GM21381 (cell line): Measurements from ENCODE around the gene COL4A6.
"Not testable (repeated sequence)": the region's sequence is repeated elsewhere in the genome, so short reads cannot be mapped to it uniquely, and the experiment has no call there.

Experiments used
- ATAC-seq: cut with Tn5 transposase; IDR thresholded peaks from one replicate; pipeline ENCODE4 v1.9.1; 2021; ENCODE audit warnings: mild to moderate bottlenecking, moderate library complexity; ENCODE audit not compliant: unreplicated experiment

COL4A6 gene

DNA sequence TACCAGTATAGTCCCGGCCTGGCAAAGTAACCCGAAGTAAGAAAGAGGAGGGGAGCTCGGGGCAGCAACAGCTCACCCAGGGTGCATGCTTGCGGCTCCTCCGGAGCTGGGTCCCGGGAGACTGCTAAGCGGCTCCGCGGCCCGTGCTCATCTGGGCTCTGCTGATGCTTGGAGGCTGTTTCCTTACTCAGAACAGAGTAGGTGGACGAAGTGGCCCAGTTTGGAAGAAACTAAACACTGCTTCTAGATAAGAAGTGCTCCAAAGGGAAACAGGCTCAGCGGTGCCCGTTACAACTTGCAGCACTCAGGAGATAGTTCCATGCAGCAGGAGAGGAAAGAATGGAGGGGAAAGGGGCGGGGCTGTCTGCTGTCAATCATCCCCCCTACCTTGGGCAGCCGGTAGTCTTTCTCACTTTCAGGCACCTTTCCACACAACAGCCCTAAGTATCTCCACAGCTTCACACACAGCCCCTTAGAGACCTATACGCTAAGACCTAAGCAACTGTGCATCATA, at the start of gene COL4A6:
TSS of gene COL4A6 (minus strand) at position 313 of the 514 bp plus-strand sequence. CDS start at position 87, 226 bp downstream.
- no peak for ATAC-seq

DNA sequence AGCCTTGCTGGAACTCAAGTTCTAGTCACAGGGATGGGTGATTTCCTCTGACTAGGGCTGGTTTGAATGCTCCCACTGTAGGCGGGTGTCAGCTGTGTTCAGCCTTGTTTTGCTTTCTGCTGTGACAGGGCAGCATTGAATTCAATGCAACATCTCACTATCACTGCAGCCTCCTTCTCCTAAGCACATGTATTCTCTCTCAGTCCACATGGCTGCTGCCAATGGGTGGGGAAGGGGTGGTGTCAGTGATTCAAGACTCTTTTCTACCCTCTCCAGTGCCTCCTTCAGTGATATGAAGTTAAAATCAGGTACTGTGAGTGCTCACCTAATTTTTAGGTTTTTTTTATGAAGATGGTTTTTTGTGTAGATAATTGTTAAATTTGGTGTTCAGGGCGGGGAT, 47.7 kb upstream of the COL4A6 start:
- no peak for ATAC-seq

DNA sequence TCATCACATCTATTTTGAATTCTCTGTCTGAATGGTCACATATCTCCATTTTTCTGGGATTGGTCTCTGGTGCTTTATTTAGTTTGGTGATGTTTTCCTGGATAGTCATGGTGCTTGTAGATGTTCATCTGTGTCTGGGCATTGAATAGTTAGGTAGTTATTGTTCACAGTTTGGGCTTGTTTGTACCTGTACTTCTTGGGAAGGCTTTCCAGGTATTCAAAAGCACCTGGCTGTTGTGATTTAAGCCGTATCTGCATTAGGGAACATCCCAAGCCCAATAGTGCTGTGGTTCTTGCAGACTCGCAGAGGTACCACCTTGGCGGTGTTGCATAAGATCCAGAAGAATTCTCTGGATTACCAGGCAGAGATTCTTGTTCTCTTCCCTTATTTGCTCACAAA, 46.0 kb upstream of the COL4A6 start:
- ATAC-seq = no peak

DNA sequence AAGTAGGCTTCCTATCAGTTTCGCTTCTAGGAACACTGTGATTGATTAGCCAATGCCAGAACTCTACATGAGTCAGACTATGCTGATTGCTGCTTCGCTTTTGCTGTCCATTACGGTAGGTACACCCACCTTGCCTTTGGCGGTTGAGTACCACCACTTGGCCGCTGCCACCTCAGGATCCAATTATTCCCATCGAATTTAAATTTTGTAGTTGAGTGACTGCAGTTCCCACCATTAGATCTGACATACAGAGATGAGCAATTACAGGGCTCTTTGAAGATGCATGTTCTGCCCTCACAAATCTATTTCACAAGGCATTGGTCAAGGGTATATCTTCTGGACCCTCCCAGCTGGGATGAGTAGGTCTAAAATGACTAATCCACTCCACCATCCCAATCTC, 43.3 kb upstream of the COL4A6 start:
- not testable (repeated sequence) for ATAC-seq

DNA sequence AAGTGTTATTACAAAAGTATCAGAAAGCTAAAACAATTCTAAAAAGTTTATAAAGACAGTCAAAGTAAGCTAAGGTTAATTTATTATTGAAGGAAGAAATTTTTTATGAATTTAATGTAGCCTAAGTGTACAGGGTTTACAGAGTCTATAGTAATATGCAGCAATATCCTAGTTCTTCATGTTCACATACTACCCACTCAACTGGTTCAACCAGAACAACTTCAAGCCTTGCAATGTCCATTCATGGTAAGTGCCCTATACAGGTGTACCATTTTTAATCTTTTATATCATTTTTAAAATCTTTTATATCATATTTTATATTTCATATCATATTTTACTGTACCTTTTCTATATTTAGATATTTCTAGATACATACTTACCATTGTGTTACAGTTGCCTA, 35.8 kb upstream of the COL4A6 start:
- no peak for ATAC-seq

DNA sequence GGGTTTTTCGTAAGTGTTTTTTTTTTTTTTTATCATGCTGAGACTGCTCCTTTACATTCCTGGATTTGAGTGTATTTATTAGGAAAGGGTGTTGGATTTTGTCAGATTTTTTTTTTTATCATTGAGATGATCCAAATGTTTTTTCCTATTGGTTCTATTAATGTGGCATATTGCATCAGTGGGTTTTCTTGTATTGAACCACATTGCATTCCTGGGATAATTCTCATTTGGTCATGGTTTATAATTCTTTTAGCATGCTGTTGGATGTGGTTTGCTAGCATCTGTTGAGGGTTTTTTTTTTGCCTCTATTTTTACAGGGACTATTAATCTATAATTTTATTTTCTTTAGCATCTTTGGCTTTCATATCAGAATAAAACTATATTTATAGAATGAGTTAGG, 30.3 kb upstream of the COL4A6 start:
- no peak for ATAC-seq

DNA sequence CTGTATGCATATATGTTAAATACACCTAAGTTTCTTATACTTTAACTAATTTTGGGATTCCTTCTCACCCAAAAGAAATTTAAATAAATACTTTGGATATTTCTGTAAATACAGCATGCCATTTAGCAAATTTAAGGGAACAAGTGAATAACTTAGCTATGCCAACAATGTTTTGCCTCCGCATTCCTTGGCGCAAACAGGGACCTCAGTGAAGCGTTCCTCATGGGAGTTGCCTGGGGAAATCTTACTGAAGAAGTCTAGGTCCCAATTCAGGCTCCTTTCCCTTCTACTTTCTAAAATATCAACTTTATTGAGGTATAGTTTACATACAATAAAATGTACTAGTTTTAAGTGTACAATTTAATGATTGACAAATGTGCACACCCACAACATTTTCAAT, 26.4 kb upstream of the COL4A6 start:
- no peak for ATAC-seq

DNA sequence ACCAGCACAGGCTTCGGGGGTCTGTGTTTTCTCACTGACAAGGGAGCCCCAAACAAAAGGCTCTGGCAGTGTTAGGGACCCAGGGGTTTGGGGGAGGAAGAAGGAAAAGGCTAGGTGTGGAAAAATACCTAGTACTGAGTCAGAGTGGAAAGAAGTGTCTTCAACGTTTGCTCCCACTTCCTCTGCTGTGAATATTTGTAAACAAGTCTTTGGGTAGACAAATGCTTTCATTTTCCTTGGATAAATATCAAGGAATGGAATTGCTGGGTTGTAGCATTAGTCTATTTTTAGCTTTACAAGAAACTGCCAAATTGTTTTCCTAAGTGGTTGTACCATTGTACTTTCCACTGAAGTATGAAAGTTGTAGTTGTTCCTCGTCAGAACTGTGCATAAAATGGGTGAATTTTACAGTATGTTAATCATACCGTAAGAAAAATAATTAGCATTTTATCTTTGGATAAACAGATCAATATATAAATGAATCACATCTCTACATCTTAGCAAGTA, 18.8 kb upstream of the COL4A6 start:
- ATAC-seq = no peak

DNA sequence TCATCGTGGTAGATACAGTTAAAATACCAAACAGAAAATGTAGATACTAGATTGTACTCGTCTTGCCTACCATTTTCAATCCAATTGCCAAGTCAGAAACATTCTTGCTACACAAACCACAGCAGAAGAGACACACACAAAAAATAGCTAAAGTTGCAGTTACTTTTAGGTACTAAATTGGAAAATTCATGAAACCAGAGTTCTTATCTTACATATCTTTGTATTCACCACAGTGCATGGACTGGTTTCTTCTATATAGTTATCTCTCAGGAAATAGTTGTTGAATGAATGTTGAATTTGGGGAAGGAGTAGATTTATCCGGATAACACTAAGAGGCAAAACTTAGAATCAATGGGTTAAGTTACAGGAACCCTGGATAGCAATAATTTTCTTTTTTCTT, 15.6 kb upstream of the COL4A6 start:
- ATAC-seq = no peak

DNA sequence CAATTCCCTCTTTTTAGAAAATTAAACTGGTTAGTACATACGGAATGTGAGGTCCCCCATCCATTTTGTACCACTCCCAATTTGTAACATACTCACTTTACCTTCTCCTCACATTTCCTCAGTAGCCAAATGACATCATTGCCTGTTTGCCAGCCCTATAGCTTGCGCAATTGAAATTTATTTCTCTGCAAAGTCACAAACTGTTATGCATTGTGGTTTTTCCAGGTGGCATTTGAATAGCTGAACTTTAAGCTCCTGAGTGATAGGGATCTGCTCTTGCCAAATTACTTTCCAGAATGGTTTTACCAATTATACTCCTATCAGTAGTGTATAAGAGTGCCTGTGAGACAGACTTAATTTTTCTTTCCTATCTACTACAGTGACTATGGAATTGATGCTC, 9.1 kb upstream of the COL4A6 start:
- ATAC-seq = no peak

DNA sequence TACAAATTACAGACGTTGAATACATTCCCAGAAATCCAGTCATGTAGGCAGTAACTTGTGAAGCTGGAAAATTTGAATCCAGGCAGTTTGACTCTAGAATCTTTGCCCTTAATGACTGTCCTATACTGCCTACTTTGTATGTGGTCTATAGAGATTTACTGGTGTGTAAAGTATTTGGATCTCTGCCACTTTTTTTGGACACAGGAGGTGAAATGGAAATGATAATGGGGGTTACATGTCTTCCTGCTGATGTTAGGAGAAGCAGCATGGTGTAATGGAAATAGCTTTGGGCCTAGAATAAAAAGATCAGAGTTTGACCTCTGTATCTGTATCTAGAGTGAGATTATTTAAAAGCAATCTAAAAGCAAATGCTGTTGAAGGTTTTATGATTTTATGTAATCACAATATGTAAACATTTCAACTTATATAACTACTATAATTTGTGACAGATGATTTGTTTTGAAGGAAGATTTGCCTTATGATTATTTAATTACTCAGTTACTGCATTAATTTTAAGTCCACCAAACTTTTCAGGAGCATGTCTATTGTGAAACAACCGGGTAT, 4.8 kb upstream of the COL4A6 start:
- ATAC-seq = no peak

DNA sequence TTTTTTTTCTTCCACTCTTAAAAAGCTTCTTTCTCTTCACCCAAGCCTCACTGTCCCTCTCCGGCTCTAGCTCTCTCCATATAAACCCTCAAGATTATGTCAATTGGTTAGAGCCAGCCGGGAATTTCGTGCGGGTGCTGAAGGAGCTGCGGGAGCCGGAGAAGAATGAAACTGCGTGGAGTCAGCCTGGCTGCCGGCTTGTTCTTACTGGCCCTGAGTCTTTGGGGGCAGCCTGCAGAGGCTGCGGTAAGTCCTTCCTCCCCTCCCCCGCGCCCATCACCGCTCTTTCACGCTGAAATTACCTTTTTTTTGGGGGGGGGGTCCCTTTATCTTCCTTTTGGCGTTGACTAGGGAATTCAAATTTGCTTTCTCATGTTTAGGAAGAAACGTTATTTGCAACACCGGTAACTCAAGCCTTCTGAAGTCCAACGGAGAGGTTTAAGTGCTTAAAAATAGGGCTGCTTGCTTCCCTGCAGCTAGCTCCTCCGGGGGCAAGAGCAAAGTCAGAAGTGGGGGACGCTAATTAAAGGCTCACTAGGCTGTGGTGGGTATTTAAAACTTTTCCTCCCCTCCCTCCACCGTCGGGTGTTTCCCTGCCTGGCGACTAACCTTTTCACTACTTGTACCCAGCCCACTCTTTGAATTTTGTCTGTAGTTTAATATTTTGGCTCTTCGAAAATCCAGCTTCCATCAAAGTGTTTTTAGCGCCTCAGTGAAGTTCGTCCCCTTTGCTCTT, 1.9 kb upstream of the COL4A6 start:
- no peak for ATAC-seq

DNA sequence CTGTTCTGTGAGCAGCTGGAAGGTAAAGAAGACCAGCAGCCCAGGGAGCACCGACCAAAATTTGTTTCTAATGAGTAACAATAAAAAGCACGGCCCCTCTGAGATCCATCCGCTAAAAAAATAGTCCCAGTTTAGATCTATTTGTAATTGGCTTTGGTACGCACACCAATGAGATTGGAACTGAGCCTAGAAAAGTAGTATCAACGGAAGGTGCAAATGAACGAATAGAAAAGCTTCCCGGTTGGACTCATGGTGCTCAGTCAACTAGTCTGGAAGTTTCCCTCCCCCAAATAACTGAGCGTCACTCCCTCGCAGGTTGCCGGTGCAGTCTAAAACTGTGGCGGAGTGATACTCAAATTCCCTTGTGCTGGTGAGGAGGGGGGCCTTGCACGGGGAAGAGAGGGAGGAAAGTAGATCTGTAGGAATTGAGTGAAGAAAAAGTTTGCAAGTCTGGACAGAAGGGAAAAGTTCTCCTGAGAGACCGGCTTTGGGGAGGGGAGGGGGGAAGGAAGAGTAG, 1.3 kb upstream of the COL4A6 start, which contains the start of gene COL4A5:
TSS of gene COL4A5 (plus strand) at position 413 of the 517 bp plus-strand sequence. CDS start 288 bp downstream, outside the sequence.
- no peak for ATAC-seq

DNA sequence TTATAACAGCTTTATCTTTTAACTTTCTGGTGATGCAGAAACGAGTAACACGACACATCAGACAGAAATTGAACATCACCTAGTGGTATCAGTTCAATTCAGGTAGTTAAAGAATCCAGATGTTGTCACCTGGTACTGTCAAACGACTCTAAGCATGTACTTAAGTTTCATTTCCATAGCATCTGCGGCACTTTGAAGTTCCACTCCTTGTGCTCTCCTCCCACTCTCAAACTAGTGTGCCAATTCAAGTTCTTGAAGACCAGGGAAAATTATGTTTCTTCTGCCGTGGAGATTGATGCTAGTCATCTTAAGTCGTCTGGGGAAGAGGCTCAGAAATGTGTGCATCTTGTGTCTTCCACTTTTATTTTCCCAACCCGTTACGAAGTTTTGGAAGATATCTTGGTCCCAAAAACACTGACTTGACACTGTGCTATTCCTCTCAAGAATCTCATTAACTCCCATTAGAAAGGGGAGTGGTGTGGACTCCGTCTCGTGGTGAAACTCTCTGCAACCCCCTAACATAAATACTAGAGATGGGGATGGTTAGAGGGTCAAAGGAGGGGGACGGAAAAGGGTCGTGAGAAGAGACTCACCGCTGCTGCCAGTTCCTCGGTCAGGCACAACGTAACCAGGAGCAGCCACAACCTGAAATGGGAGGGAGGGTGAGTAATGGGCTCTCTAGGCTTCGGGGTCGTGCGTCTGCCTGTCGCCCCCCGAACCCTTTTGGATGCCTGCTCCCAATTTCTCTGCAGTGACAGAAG, 693 bp downstream of the COL4A6 start:
- no peak for ATAC-seq

DNA sequence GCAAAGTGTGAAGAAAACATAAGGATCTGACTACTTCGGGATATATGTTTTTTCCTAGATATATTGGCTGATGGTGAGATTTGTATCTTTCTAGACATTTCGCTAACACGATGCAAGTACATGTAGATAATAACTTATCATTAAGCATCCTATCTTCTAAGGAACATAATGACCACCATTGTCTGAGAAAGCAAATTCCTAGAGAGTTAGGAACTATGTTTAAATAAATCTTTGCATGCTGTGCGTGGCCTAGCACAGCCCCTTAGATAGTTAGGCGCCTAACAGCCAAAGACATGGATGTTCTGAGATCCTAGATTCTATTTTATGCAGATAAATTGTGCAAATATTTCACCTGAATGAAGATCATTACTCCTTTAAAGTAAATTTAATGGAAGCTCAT, 3.0 kb downstream of the COL4A6 start:
- ATAC-seq = no peak

DNA sequence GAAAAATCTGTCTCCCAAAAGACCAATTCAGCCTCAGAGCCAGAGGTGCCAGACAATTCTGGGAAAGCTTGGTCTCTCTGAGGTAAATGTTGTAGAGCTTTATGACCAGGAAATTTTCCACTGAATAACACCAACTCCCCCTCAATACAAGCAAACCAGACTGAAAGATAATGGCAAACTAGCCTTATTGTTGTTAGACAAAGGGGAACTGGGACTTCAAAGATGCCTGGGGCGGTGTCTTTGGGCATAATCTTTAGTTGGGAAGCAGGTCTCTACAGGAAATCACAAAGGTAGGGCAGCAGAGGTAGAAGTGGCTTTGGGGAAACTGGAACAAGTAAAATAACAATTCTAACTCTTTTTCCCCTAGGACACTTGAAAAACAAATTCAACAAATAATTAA, 12.0 kb downstream of the COL4A6 start:
- no peak for ATAC-seq

DNA sequence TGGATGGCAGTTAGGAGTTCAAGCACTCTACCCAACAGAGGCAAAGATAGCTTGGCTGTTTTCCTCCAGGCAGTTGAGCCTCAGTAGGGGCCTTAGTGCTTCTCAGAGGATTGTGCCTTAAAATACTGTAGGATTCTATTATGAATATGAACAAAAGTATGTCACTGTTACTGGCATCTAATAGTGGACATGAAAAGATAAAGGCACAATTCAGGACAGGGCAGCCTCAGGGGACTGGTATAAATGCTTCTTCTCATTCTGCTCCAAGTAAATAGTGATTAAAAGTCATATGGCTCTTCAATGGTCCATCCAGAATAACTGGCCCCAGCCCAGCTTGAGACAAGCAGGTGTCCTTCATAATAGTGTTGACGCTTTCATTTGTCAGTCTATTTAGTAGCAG, 17.7 kb downstream of the COL4A6 start:
- ATAC-seq = no peak

DNA sequence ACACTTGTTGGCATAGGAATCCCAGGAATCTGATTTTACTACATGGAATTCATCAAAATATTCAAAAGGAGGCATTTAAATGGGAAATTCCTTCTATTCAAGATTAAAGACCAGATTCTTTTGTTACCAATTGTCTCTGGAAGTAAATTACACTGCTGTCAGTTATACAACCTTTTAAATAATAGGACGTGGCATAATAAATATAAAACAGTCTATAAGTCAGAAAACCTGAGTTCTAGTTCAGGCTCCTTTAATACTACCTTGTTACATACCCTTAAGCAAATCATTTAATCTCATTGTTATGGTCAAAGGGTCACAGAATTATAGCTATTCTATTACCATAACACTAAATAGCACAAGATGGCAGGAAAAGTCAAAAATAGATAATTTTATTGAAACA, 18.8 kb downstream of the COL4A6 start:
- no peak for ATAC-seq

DNA sequence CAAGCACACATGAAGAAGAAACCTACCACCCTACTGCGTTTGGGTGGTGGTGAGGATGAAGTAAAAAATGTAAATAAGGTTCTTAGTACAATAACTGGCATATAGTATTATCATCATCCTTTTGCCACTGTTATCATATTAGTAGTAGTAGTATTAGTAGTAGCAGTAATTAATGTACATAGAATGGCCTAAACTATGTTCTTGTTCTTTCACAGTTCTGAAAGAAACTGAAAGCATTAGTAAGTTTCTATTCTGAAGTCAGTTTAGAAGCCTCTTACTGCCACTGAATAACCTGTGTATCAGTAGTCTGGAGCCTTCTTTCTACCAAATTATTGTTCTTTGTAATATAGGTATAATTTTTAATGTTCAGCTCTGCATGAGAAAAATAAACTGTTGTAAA, 21.0 kb downstream of the COL4A6 start:
- no peak for ATAC-seq

DNA sequence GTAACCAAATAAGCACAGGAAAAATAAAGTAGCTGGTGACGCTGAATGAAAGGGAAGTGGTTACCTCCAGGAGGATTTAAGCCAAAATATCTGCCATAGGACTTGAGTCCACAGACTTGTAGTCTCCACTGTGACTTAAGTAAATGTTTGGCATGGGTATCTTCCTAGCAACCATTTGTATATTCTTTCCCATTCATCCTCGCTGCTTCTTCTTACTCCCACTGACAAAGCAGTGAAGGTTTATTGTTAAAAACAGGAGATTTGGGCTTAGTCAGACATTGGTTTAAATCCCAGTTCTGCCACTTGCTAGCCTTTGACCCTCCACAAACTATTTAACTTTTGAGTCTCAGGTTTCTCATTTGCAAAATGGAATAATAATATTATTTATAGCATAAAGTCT, 22.3 kb downstream of the COL4A6 start:
- ATAC-seq = no peak

DNA sequence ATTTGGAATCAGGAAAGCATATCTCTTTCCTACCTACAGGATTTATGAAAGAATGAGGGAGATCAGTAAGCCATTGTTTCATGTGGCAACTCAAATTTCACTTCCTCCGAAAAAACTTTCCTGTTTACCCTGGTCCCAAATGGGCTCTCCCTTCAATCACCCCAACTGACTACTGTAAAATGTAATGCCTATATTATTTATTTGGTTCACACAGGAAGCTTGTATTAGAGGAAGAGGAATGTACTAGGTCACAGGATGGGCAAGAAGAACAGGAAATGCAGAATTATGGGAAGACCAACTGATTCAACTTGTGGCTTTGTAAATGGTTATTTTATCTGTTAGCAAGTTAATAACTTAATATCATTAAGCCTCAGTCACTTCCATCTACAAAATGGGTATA, 23.1 kb downstream of the COL4A6 start:
- no peak for ATAC-seq
